Activated CD4-positive, alpha-beta T cell treated with anti-CD3 and anti-CD28 coated beads, Interleukin-2, amount 50 U/mL, for 24 hours (primary cell): Measurements from ENCODE around the gene SOX4.
"Not testable (repeated sequence)": the region's sequence is repeated elsewhere in the genome, so short reads cannot be mapped to it uniquely, and the experiment has no call there.

Experiments used
- DNase-seq, 2 donors: peaks; one replicate each; pipeline ENCODE4 v3.0.0-alpha.2; 2020; ENCODE audit warnings: low read depth in 1 of 2, low spot score in 1 of 2

SOX4 gene

DNA sequence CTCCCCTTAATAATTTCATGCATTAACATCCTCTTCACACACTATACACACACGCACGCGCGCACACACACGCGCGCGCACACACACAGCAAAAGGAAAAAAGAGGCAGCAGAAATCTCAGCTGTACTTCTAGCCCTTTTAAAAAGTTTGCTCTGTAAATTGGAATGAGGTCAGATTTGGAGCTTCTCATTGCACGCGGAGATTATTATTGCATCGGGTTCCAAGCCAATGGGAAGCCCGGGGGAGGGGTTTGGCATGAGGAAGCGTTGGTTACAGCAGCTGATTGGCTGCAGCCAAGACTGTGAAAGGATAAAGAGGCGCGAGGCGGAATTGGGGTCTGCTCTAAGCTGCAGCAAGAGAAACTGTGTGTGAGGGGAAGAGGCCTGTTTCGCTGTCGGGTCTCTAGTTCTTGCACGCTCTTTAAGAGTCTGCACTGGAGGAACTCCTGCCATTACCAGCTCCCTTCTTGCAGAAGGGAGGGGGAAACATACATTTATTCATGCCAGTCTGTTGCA lies at the start of gene SOX4:
SOX4 (plus strand) TSS at position 340 of the 515 bp plus-strand sequence. CDS start 784 bp downstream, outside the sequence.
- DNase-seq, result peak in 1 of 2 donors; percentile 43

DNA sequence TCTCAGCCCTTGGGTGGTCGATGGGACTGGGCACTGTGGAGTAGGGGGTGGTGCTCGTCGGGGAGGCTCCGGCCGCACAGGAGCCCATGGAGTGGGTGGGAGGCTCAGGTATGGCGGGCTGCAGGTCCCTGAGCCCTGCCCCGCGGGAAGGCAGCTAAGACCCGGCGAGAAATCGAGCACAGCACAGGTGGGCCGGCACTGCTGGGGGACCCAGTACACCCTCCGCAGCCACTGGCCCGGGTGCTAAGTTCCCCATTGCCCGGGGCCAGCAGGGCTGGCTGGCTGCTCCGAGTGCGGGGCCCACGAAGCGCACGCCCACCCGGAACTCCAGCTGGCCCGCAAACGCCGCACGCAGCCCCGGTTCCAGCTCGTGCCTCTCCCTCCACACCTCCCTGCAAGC lies 41.3 kb upstream of the SOX4 start:
- DNase-seq, result not testable (repeated sequence)

DNA sequence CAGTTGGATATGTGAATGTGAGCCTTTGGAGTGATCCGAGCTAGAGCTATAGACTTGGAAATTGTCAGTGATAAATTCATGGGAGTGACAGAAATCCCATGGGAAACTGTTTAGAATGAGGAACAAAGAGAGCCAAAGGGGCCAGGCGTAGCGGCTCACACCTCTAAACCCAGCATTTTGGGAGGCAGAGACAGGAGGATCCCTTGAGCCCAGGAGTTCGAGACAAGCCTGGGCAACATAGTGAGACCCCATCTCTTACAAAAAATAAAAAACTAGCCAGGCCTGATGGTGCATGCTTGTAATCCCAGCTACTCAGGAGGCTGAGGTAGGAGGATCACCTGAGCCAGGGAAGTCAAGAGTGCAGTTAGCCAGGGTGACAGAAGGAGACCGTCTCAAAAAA lies 39.3 kb upstream of the SOX4 start:
- no peak for DNase-seq

DNA sequence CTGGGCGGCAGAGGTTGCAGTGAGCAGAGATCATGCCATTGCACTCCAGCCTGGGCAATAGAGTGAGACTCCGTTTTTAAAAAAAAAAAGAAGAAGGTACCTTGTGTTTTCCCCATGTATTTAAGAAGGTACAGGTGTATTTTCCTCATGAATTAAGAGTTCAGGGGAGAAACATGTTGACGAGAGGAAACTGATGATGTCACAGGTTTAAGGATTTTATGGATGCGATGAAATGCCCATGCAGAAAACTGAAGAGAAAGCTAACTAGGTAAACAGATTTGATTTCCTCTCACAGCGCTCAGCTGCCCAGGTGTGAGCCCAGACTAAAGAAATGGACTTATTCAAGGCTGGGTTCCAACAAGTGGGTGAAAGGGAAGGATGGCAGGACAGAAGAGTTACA lies 38.4 kb upstream of the SOX4 start:
- no peak for DNase-seq

DNA sequence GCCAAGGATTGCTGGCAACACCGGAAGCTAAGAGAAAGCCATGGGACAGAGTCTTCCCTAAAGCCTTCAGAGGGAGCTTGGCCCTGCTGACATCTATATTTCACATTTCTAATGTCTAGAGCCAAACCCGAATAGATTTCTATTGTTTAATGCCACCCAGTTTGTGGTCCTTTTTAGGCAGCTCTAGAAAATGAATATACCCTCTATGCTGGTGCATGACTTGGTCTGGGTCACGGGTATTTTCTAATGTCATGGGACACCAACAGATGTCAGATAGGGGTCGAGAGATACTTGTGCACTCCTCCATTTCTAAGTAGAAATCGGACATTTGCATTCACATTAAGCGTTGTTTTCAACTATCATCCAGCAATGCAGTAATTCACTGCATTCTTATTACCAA lies 37.0 kb upstream of the SOX4 start:
- no peak for DNase-seq

GRCh38 chr6:21556968-21557721 lies 36.4 kb upstream of the SOX4 start:
- DNase-seq, result no peak

DNA sequence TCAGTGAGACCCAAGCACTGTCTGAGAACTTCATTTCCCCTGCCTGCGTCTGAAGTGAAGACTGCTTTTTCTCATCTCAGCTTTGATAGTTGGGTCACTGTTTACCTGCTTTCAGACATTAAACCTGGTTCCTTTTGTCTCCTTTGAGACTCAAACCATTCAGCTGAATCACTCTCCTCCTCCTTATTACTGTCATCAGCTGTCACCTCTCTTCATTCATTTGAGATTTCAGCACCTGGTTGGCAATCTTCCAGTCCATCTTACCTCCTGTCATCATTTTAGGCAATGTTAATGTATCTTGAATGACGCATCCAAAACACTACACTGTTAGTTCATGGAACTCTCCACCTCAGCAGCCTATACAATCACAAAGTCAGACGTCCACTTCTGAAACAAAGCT lies 34.3 kb upstream of the SOX4 start:
- DNase-seq, result no peak

DNA sequence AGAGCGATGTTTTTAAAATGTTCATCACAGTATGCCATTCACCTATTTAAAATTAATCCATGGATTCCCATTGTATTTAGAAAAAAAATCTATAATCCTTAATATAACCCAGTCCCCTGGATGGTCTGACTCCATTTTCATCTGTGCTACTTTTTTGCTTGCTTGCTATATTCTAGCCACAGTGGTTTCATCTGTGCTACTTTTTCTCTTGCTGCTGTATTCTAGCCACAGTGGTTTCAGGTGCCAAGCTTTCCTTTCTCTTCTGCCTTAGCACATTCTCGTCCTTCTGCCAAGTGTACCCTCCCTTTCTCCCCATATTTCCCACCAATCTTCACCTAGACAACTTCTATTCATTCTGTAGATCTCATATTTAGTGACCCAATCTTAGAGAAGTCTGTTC lies 33.3 kb upstream of the SOX4 start:
- no peak for DNase-seq

DNA sequence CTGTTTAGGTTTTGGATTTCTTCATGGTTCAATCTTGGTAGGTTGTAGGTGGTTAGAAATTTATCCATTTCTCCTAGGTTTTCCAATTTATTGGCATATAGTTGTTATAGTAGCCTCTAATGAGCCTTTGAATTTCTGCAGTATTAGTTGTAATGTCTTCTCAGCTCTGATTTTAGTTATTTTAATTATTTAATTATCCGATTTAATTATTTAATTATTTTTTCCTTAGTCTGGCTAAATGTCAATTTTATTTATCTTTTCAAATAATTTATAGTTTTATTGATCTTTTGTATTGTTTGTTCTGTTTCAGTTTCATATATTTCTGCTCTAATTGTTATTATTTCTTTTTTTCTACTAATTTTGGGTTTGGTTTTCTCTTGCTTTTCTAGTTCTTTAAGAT lies 28.1 kb upstream of the SOX4 start:
- DNase-seq, result no peak

DNA sequence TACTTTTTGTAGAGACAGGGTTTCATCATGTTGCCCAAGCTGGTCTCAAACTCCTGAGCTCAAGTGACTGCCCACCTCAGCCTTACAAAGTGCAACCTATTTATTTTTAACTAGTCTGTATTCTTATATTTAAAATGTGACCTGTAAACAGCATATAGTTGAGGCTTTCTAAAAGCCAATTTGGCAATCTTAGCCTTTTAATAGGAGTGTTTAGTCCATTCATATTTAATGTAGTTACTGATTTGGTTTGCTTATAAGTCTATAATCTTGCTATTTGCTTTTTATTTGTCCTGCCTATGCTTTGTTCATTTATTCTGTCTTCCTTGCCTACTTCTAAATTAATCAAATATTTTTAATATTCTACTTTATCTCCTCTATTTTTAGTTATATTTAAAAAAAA lies 15.0 kb upstream of the SOX4 start:
- DNase-seq, result no peak

DNA sequence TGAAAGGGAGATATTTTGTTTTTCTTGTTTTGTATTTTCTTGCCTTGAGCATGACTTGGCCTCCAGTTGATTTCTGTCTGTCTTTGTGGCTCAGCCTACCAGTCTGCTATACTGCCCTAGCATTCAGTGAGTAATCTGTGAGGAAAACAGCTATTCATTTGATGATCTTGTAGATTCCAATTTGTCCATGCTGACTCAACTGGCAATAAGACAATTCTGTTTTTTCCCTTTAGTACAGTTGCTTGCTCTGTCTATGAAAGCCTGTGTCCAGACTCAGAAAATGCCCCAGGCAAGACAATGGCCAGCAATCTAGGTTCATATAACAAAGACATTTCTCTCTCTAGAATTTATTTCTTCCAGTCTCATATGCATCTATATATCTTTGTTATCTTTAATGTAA lies 10.9 kb upstream of the SOX4 start:
- no peak for DNase-seq

GRCh38 chr6:21586300-21586699 lies 7.3 kb upstream of the SOX4 start:
- no peak for DNase-seq

- no peak for DNase-seq
Measured at GRCh38 chr6:21586740-21587178, 6.8 kb upstream of the SOX4 start.

DNA sequence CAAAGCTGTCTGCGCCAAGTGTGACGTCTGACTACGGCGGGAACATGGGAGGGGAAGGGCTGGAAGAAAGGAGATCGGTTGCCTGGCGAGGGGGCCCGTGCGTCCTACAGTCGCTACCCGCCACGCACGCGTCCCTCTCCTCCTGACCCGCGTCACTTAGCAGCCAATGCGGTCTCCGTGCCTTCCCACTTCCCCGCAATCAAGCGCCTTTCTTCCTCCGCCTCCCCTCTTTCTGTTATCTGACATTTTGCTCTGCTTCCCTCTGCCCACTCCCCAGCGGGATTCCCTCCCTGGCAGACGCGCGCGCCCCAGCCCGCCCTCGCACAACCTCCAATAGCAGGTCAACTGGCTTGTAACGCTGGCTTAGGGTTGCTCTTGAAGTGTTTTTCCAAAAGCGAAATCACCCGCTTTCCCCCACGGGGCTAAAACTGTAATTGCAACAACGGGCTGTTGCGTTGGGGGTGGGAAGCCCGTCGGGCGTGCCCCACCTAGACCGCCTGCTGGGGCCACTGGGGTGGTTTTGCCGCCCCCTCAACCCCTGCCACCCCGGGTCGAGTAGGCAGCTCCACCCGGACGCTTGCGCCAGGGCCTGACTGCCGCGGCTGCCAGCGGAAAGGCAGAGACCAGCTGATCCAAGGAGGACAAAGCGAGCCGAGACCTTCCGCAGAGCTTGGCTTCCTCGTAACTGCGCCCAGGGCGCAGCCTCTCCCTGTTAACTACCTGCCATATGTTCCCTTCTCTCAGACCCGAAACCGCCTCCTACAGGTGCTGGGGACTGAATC lies 6.2 kb upstream of the SOX4 start:
- DNase-seq, result no peak

DNA sequence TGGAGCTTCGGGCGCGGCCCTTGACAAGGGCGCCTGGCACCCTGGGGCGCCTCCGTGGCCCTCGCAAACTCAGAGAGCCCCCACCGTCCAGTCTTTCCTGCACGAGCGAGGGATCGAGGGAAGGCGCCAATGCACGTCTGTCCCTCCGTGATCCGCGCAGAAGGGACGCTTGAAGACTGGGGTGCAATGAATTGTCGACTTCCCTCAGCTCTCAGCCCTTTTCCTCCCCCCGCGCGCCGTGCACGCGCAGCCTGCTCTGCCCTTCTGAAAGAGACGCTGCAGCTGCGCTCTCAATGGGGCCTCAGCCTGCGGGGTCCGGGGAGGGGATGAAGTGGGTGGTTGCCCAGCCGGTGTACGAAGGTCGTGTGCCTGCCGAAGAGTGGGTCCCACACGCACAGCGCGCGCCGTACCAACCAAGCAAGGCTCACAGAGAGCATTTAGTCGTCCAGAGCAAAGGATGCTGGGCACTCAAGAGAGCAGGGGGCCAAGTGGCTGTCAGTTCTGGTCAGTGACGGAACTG lies 5.5 kb upstream of the SOX4 start:
- DNase-seq, result no peak

GRCh38 chr6:21588481-21589351 lies 4.8 kb upstream of the SOX4 start:
- DNase-seq, result no peak

- DNase-seq, result peak; percentile 65 to 69
Measured at GRCh38 chr6:21589352-21590345, 3.9 kb upstream of the SOX4 start.

- DNase-seq, result no peak
Measured at GRCh38 chr6:21590346-21590745, 3.2 kb upstream of the SOX4 start.

DNA sequence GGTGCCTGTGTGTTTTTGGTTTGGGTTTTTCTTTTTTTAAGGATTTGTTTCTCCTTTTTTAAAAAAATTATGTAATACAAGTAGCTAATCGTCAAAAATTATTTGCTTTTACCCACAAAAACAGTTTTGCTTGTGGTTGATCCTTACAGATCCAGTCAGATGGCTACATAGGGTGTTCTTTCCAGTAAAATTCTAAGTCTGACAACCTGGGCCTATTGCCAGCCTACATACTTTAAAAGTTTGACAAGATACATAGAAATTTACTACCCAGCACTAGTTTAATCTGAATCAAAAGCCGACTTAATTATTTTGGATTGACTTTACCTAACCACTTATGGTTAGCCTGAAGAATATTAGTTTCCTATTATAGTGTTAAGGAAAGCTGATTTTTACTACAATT lies 2.1 kb upstream of the SOX4 start:
- no peak for DNase-seq

DNA sequence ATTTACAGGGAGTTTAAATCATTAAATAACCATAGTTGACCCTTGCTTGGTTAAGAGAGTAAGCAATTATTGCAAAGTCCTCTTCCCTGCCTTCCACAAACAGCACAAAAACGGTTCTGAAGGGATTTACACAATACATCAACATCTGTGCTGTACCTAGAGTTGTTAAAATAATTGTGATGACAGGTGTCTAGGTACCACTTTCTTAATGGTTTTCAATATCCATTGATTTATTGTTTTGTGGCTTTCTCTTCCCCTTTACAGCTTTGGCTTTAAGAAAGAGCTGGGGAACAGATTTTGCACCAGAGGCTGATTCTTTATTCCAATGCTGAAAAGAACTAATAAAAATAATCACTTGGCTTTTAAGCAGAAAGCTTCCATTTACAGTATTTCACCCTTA lies 598 bp upstream of the SOX4 start:
- no peak for DNase-seq
